Motor neuron (in vitro differentiated cells): Measurements from ENCODE around the gene PRDM5. TPM values are rescaled to one million over a fixed set of nuclear protein-coding genes. Genes with fewer than 3 reads are reported as not detected.

Experiments
- ATAC-seq, 8 experiments: fragments of 200-7000 bp; cut with Tn5 transposase; replicated peaks in 6 of 8; 2 replicates each; pipeline ENCODE4 v1.8.0; 2021; ENCODE audit warnings: mild to moderate bottlenecking in 8 of 8, moderate library complexity in 8 of 8
- H3K27ac ChIP-seq, 2 donors: fragments of 250-450 bp; sonication (Bioruptor Pico); 2 replicates each; pipeline ENCODE4 v1.9.0; 2021; ENCODE audit warnings: antibody characterized with exemption in 2 of 2, mild to moderate bottlenecking in 2 of 2, moderate library complexity in 1 of 2
- H3K4me1 ChIP-seq, 2 donors: fragments of 250-450 bp; sonication (Bioruptor Pico); replicated peaks in 1 of 2; 2 replicates each; pipeline ENCODE4 v1.6.1; 2021; ENCODE audit warnings: antibody characterized with exemption in 2 of 2, mild to moderate bottlenecking in 2 of 2, moderate library complexity in 1 of 2
- H3K4me3 ChIP-seq, 5 donors: fragments of 250-450 bp; sonication (Bioruptor Pico); 2 replicates each; pipeline ENCODE4 v1.9.0; 2021; ENCODE audit warnings: antibody characterized with exemption in 5 of 5, mild to moderate bottlenecking in 5 of 5, moderate library complexity in 4 of 5
- WGBS, 10 experiments: fragments of 450-650 bp; shearing (Covaris generic); methylation state at CpG; one replicate each; pipeline ENCODE4 v1.0.0; 2022; 5-methylcytosine and 5-hydroxymethylcytosine counted together
- in situ Hi-C, 9 experiments: fragments of 400-800 bp; cut with MboI; loops; one replicate each; pipeline ENCODE4 v1.15.0; 2021; ENCODE audit warnings: low sequenced_read_pairs in 9 of 9, low pct_unique_long_range_greater_than_20kb in 2 of 9; ENCODE audit not compliant: unreplicated experiment in 9 of 9
- total RNA-seq, 8 experiments: library from RNA; unstranded; fragments of 300-600 nt; gene quantifications; 2 replicates each; pipeline versions ENCODE4 v1.2.3 to v1.2.4, GENCODE V29; 2022

The PRDM5 gene
- total RNA-seq, 8 experiments from 2014 or later = 6.3 to 23.5 (median 15.4) TPM

DNA sequence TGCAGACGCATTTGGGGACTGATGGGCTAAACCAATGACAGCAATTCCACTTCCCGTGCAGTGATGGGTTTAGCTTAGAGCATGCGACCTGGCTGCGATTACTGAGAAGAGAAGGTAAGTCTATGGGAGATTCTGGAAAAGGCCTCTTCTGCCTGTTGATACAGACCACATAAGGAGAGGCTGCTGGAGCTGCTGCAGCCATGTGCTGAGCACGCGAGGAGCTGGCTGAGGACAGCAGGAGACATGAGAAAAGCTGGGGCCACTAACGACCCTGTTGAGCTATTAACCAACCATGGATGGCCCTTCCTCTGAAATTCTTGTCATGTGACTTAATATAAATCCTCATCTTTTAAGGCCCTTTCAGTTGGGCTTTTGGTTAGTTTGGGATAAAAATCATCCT, 199.9 kb downstream of the PRDM5 start:
- 33 to 100% (median 93%) methylated on average over 1 to 7 of the region's 7 CpGs; no CpG with 5 or more reads in 4 of the 10 experiments for WGBS, 10 experiments
- in situ Hi-C loops = loop anchor here in 2 of 9 experiments (10.0 to 25.0 kb wide), 3 partner anchors 365 to 560 kb away; no protein-coding TSS in a partner anchor
- H3K4me1 ChIP-seq = no peaks in the 10 kb centered on the region

DNA sequence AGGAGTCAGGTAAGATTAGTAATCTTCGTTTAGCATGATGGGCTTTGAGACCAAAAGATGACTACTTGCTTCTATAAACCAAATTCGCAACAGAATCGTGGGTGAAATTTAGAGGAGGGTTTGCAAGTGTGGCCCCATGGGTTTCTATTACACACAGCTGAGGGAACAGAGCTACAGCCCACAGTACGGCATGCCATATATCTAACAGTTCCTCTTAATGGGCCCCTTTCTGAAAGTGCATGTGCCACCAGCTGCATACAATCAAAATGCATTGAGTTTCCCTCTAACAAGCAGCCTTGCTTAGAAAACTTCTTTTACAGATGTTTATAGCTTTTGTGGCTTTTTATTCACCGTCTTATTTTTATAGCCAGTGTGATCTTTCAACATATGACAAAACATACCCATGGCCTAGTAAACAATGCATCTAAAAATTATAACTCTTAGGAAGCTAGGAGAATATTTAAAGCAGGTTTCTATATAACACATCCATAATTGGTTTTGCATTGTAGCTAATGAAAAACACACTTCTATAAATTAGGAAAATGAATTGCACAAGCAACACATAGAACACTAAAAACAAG, 202.1 kb downstream of the PRDM5 start:
- H3K4me3 ChIP-seq = no peak overlapping the region
- 17 to 100% (median 89%) methylated on average over 1 to 5 of the region's 5 CpGs for WGBS, 10 experiments
- no peak for ATAC-seq
- no peak overlapping the region for H3K27ac ChIP-seq
- in situ Hi-C loops = loop anchor here in 2 of 9 experiments (10.0 to 25.0 kb wide), 3 partner anchors 367 to 558 kb away; no protein-coding TSS in a partner anchor
- no peaks in the 10 kb centered on the region for H3K4me1 ChIP-seq

More for the DNA sequence above, 199.9 kb downstream of the PRDM5 start:
- Histone ChIP-seq H3K27ac (no peak overlapping the region), H3K4me3 (no peak overlapping the region)
- ATAC-seq = no peak

DNA sequence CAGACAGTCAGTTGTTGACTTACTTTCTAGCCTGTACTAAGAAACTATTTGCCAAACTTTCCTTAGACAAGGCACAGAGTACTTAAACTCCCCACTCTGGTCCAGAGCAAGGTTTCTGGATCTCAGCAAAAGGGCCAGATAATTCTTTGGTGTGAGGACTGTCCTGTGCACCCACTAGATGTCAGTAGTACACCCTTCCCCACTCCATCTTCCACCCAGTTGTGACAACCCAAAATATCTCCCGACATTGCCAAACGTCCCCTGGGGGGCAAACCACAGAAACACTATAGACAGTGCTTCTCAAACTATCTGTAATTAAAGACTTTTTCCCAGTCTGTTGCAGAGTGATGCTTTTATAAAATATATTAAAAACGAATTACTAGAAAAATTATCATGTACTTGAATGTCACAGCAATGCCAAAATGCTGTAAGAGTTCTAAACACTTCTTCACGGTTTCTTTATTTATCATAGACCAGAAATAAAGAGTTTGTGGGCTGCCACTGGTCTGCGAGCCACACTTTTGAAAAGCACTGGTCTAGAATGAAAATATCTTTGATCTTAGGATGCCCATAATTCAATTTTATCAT, 203.5 kb downstream of the PRDM5 start:
- WGBS, 10 experiments = 0 to 100% (median 58%) methylated on average over 1 to 5 of the region's 5 CpGs
- Histone ChIP-seq H3K27ac (no peak overlapping the region), H3K4me3 (no peak overlapping the region), H3K4me1 (peaks cover 0 to 6% of the 10 kb centered on the region in 2 donors)
- in situ Hi-C loops = loop anchor here in 2 of 9 experiments (25.0 kb wide), 2 partner anchors 368 to 557 kb away; no protein-coding TSS in a partner anchor
- peak in 7 of 8 experiments; percentile 39 to 93 (median 70) for ATAC-seq

DNA sequence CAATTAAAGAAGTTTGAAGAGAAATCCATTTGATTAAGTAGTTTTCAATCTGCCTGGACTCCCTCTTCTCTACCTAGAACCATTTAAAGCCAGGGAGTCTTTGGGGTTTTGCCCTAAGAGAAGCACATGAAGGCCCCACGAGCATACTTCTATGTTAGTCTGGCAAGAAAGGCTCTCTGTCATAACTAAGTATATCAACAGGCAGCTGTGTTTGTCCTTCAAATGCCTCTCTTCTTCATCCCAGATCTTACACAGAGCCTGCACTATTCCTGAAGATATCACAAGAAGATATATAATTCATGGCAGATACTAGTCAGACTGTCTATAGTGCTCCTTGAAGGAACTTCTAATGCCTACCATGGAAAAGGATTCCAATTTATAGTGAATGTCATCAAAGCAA, 206.2 kb downstream of the PRDM5 start:
- no peak overlapping the region for H3K27ac ChIP-seq
- H3K4me1 ChIP-seq = peaks cover 0 to 6% of the 10 kb centered on the region in 2 donors
- ATAC-seq = no peak
- H3K4me3 ChIP-seq = no peak overlapping the region
- in situ Hi-C loops = loop anchor here in 2 of 9 experiments (25.0 kb wide), 2 partner anchors 371 to 554 kb away; no protein-coding TSS in a partner anchor
- WGBS, 10 experiments = 43 to 100% (median 91%) methylated on average over 1 of the region's 1 CpG; no CpG with 5 or more reads in 5 of the 10 experiments

DNA sequence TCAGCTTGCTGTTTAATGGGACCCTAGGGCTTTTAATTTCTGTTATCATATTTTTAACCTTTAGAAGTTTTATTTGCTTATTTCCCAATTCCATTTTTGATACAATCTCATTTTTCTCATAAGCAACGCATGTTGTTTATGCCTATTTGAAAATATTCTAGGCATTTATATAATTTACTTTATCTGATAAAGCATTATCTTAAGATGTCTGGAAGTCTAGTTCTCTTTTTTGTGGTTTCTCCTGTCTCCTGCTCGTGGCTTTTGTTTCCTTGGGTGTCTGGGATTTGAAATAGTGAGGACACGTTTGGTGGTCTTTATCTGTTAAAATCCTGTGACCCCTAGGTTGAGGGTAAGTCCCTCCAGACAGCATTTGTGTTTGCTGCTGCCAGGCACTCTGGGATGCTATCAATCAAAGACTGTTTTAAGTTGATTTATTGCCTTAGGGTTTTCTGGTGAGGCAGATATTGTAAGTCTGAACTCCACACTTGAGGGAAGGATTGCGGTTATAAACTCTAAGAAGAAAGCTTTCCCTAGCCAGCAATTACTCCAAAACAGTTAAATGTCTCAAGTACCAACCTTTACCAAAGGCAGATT, 208.0 kb downstream of the PRDM5 start:
- in situ Hi-C loops = loop anchor here in 2 of 9 experiments (25.0 kb wide), 2 partner anchors 373 to 552 kb away; no protein-coding TSS in a partner anchor
- WGBS, 10 experiments = 43 to 90% (median 67%) methylated on average over 2 to 4 of the region's 4 CpGs
- peaks cover 2 to 6% of the 10 kb centered on the region in 2 donors for H3K4me1 ChIP-seq
- H3K27ac ChIP-seq = no peak overlapping the region
- no peak for ATAC-seq
- no peak overlapping the region for H3K4me3 ChIP-seq

DNA sequence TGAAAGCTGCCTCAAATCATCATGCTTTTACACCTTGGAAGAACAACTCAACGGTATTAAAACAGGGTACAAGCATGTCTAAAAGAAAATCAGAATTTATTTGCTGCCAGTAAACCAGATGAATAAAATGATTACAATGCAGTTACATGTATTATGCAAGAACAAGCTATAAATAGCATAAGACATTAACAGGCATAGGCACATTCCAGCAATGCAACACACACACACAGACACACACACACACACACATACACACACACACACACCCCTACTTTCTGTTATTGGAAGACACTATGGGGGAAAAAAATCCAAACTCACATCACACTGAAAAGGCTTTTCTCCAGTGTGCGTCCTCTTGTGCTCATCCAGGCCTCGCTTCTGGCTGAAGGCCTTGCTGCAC, 212.5 kb downstream of the PRDM5 start:
- in situ Hi-C loops = loop anchor here in 2 of 9 experiments (25.0 kb wide), 2 partner anchors 377 to 548 kb away; no protein-coding TSS in a partner anchor
- ATAC-seq = peak in 6 of 8 experiments; percentile 14 to 87 (median 62)
- H3K4me1 ChIP-seq = peaks cover 2 to 6% of the 10 kb centered on the region in 2 donors
- no peak overlapping the region for H3K4me3 ChIP-seq
- no peak overlapping the region for H3K27ac ChIP-seq
- WGBS, 10 experiments = 0 to 100% (median 80%) methylated on average over 1 to 3 of the region's 3 CpGs; no CpG with 5 or more reads in 3 of the 10 experiments

DNA sequence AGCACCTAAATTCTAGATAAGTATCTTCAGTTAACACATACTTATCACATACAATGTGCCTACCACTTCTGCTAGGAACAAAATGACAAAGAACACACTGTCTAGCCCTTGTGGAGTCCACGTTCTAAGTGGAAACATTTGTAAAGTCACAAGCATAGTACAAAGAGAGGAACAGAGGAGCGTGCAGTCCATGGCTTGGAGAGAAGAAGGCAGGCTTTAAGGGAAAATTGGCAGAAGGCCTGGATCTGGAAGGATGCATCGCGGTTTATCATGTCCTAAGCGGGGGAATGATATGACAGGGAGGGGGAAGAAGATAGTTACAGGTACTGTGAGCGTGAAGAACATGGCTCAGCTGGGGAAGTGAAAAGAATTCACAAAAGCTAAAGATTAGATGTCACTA, 218.0 kb downstream of the PRDM5 start:
- no peak overlapping the region for H3K4me3 ChIP-seq
- 39 to 100% (median 93%) methylated on average over 2 to 6 of the region's 6 CpGs for WGBS, 10 experiments
- in situ Hi-C loops = loop anchor here in 2 of 9 experiments (25.0 kb wide), 2 partner anchors 383 to 542 kb away; no protein-coding TSS in a partner anchor
- H3K4me1 ChIP-seq = no peaks in the 10 kb centered on the region
- no peak overlapping the region for H3K27ac ChIP-seq
- no peak for ATAC-seq

DNA sequence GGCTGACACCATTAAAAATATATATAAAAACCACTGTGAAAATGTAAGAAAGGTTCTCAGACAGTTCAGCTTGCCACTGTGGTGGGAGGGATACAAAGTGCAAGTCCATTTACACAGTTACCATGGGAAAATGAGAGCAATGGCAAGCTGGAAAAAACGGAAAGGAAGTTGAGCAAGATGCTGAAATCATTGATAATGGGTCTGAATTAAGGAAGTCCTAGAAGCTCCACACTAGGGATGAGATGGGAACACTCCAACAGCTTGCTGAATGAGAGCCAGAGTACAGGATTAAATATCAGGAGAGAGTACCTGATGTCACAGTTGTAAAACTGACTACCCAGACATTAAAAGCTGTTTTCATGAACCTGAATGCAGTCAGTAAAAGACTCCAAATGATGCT, 218.6 kb downstream of the PRDM5 start:
- Histone ChIP-seq H3K27ac (no peak overlapping the region), H3K4me3 (no peak overlapping the region), H3K4me1 (no peaks in the 10 kb centered on the region)
- 50 to 100% (median 65%) methylated on average over 1 of the region's 1 CpG; no CpG with 5 or more reads in 4 of the 10 experiments for WGBS, 10 experiments
- in situ Hi-C loops = loop anchor here in 2 of 9 experiments (25.0 kb wide), 2 partner anchors 383 to 542 kb away; no protein-coding TSS in a partner anchor
- ATAC-seq = no peak

DNA sequence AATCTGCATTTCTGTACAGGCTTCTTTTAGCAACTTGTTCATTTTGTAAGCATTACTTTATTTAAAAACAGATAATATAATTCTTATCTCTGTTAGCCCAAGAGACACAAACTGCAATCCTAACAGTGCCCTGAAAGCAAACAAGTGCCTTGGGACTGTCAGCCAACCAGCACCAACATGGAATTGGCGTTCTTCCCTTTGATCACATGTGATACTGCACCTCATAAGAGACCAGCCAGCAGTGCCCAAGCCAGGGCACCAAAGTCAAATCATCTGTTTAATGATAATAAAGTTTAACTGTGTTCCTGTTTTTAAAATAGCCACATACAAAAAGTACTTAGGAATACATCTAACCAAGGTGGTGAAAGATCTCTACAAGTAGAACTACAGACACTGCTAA, 223.2 kb downstream of the PRDM5 start:
- in situ Hi-C loops = no loop called here
- 44 to 100% (median 83%) methylated on average over 1 of the region's 1 CpG; no CpG with 5 or more reads in 3 of the 10 experiments for WGBS, 10 experiments

DNA sequence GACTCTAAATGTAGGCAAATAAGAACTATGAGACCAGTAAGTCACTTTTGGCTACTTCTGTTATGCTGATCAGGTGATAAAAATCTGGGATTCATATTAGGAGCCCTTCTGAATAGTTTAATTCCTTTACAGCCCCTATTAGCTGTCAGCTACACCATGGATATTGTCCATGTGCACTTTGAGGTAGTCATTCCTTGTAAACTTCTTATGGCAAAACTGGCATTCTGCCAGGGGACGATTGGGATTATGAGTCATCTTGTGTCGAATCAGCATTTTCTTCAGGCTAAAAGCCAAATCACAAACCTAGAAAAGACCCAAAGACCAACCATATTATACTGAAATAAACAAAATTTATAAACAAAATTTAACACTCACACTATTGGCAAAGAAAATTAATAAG, 227.6 kb downstream of the PRDM5 start:
- Histone ChIP-seq H3K4me3 (no peak overlapping the region), H3K27ac (no peak overlapping the region), H3K4me1 (no peaks in the 10 kb centered on the region)
- peak in 4 of 8 experiments; percentile 24 to 39 (median 28) for ATAC-seq
- 0 to 83% (median 60%) methylated on average over 1 to 2 of the region's 2 CpGs; no CpG with 5 or more reads in 2 of the 10 experiments for WGBS, 10 experiments
- in situ Hi-C loops = no loop called here

More for the DNA sequence above, 223.2 kb downstream of the PRDM5 start:
- Histone ChIP-seq H3K4me1 (no peaks in the 10 kb centered on the region), H3K27ac (no peak overlapping the region), H3K4me3 (no peak overlapping the region)
- ATAC-seq = no peak

DNA sequence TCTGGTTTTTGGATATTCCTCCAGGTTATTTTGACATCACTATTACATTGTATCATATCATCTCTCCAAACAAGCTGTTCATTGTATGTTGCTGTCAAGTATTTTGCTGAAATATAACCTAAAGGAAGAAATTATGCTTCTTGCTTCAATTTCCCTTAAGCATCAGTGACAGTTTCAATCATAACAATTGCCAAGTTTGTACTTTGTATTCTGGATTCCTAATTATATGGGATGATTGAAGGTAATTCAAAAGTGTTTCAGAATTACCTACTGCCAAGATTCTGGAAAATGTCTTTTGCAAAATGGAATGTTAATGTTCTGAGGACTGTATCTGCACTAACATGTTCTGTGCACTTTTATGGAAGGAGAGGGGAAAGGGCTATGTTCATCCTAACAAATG, 228.7 kb downstream of the PRDM5 start:
- Histone ChIP-seq H3K4me1 (no peaks in the 10 kb centered on the region), H3K27ac (no peak overlapping the region), H3K4me3 (no peak overlapping the region)
- in situ Hi-C loops = no loop called here
- no peak for ATAC-seq

DNA sequence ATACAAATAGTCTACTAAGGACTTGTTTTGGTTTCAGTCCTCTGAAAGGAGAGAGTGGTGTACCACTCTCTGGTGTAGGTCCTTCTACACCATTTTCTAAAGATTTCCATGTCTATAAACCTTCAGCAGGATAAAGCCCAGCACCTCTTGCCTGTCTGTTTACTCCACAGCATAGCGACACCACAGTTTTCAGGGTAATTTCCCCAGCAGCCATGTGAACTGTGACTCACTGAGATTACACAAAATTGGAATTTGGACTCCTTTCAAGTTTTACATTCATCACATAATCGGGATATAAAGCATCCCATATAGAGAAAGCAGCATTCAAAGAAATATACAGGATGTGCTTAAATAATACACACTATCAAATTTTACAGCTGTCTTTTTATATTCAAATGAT, 229.6 kb downstream of the PRDM5 start:
- WGBS, 10 experiments = 0 to 93% (median 25%) methylated on average over 1 to 2 of the region's 2 CpGs; no CpG with 5 or more reads in 2 of the 10 experiments
- in situ Hi-C loops = no loop called here
- H3K4me3 ChIP-seq = no peak overlapping the region
- peak in 4 of 8 experiments; percentile 38 to 94 (median 77) for ATAC-seq
- H3K27ac ChIP-seq = no peak overlapping the region
- no peaks in the 10 kb centered on the region for H3K4me1 ChIP-seq

DNA sequence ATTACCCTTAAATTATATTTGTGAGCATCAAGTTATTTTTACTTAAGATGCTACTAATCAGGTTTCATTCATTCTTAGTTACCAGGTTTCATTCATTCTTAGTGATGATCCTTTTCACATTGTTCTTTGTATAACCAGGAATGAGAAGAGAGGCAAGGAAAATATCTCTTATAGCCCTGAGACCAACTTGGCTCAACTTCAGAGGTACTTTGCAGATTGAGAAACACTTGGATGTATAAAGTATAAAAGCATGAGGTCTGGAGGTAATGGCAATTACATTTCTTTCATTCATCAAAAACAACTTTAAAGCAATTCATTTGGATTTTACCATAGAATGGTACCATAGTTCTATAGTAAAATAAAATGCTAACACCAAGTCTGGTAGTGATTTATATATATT, 231.0 kb downstream of the PRDM5 start:
- H3K4me1 ChIP-seq = no peaks in the 10 kb centered on the region
- in situ Hi-C loops = no loop called here
- ATAC-seq = no peak
- H3K4me3 ChIP-seq = no peak overlapping the region
- no peak overlapping the region for H3K27ac ChIP-seq
